SK-N-SH (cell line): ENCODE data around the gene DNAJC5. TPM values are rescaled to one million over a fixed set of nuclear protein-coding genes. Genes with fewer than 3 reads are reported as not detected.

ENCODE experiments used
- CTCF ChIA-PET: fragments of 300-600, 350-600 bp; formaldehyde crosslinking; extraction: SDS; loops from one replicate; lab custom pipeline; 2021; lab: Yijun Ruan, JAX
- POLR2A ChIA-PET: fragments of 350-600 bp; sonication (Branson Sonifier 250); formaldehyde crosslinking; extraction: SDS; loops from one replicate; lab custom pipeline; 2020; ENCODE audit warnings: antibody characterized with exemption, inconsistent platforms; lab: Yijun Ruan, JAX
- DNase-seq: peaks from one replicate; pipeline ENCODE4 v3.0.0; 2012
- H2AFZ ChIP-seq: fragments of 200-600 bp; sonication (generic); 2 replicates; pipeline ENCODE4 v1.8.1; 2016; ENCODE audit warnings: antibody characterized with exemption, mild to moderate bottlenecking, low read depth
- H3F3A ChIP-seq: fragments of 200-600 bp; sonication (generic); replicated peaks from 2 replicates; pipeline ENCODE3; 2016; ENCODE audit warnings: antibody characterized with exemption, mild to moderate bottlenecking; ENCODE audit not compliant: insufficient read depth
- H3K27ac ChIP-seq, 2 experiments: fragments of 200-500 bp in 1 of 2; fragments of 200-600 bp in 1 of 2; sonication (Bioruptor generic) in 1 of 2; sonication (generic), shearing (Covaris generic) in 1 of 2; 2 replicates each; pipeline versions ENCODE4 v1.5.1 to v1.6.1; 2014 to 2016; ENCODE audit warnings: low read depth in 2 of 2, inconsistent platforms in 1 of 2, low read length in 1 of 2, mild to moderate bottlenecking in 1 of 2, mixed read lengths in 1 of 2
- H3K27me3 ChIP-seq: fragments of 200-600 bp; sonication (generic), shearing (Covaris generic); 2 replicates; pipeline ENCODE4 v1.6.1; 2016; ENCODE audit warnings: mixed run types; ENCODE audit not compliant: insufficient read depth
- H3K36me3 ChIP-seq, 2 experiments: fragments of 200-500 bp in 1 of 2; fragments of 200-600 bp in 1 of 2; sonication (Bioruptor generic) in 1 of 2; sonication (generic) in 1 of 2; replicated peaks in 1 of 2; 2 replicates each; pipeline versions ENCODE3 to v1.5.1; 2014 to 2016; ENCODE audit warnings: low read length in 1 of 2, mild to moderate bottlenecking in 1 of 2; ENCODE audit not compliant: insufficient read depth in 2 of 2, control insufficient read depth in 1 of 2
- H3K4me1 ChIP-seq, 2 experiments: fragments of 200-500 bp in 1 of 2; fragments of 200-600 bp in 1 of 2; sonication (Bioruptor generic) in 1 of 2; sonication (generic), shearing (Covaris generic) in 1 of 2; 2 replicates each; pipeline versions ENCODE4 v1.5.1 to v1.6.1; 2014 to 2016; ENCODE audit warnings: low read depth in 1 of 2, low read length in 1 of 2, mixed run types in 1 of 2; ENCODE audit not compliant: insufficient read depth in 2 of 2, control insufficient read depth in 1 of 2
- H3K4me2 ChIP-seq: fragments of 200-600 bp; sonication (generic), shearing (Covaris generic); 2 replicates; pipeline ENCODE4 v1.6.1; 2017; ENCODE audit warnings: mixed run types
- H3K4me3 ChIP-seq, 2 experiments: fragments of 200-500 bp in 1 of 2; fragments of 200-600 bp in 1 of 2; sonication (Bioruptor generic) in 1 of 2; sonication (generic), shearing (Covaris generic) in 1 of 2; 2 replicates each; pipeline versions ENCODE4 v1.5.1 to v1.8.1; 2014 to 2016; ENCODE audit warnings: low read depth in 2 of 2, inconsistent platforms in 1 of 2, low read length in 1 of 2, mild to moderate bottlenecking in 1 of 2, mixed read lengths in 1 of 2, moderate library complexity in 1 of 2
- H3K79me2 ChIP-seq: fragments of 200-600 bp; sonication (generic); 2 replicates; pipeline ENCODE4 v1.8.1; 2017; ENCODE audit warnings: mild to moderate bottlenecking; ENCODE audit not compliant: insufficient read depth
- H3K9ac ChIP-seq: fragments of 200-600 bp; sonication (generic); 2 replicates; pipeline ENCODE4 v1.6.1; 2017; ENCODE audit warnings: mixed run types
- H3K9me2 ChIP-seq: fragments of 200-600 bp; sonication (generic); 2 replicates; pipeline ENCODE4 v1.6.1; 2017; ENCODE audit warnings: mixed run types
- H3K9me3 ChIP-seq: fragments of 200-600 bp; sonication (generic); 2 replicates; pipeline ENCODE4 v1.6.1; 2017; ENCODE audit warnings: mixed run types, mild to moderate bottlenecking, moderate library complexity
- H4K20me1 ChIP-seq: fragments of 200-600 bp; sonication (generic); 2 replicates; pipeline ENCODE4 v1.6.1; 2017; ENCODE audit warnings: mild to moderate bottlenecking, mixed run types; ENCODE audit not compliant: insufficient read depth
- EP300 ChIP-seq, 2 experiments: IDR thresholded peaks; 2 replicates each; pipeline versions ENCODE4 v1.4.0 to v1.6.1; 2012; ENCODE audit warnings: borderline replicate concordance in 1 of 2, low read depth in 1 of 2, low read length in 1 of 2
- EZH2phosphoT487 ChIP-seq: fragments of 200-600 bp; sonication (generic); IDR thresholded peaks from 2 replicates; pipeline ENCODE4 v1.6.1; 2017; ENCODE audit warnings: low read depth, mixed run types, mild to moderate bottlenecking, antibody characterized with exemption, moderate library complexity, borderline replicate concordance
- GABPA ChIP-seq: IDR thresholded peaks from 2 replicates; pipeline ENCODE4 v1.4.0; 2012; ENCODE audit warnings: low read depth, mild to moderate bottlenecking
- GATA2 ChIP-seq: sonication (generic); formaldehyde crosslinking; IDR thresholded peaks from 2 replicates; pipeline ENCODE4 v1.5.0; 2020; ENCODE audit warnings: mild to moderate bottlenecking, missing genetic modification reagents
- IRF3 ChIP-seq: fragments of 150-350 bp; IDR thresholded peaks from 2 replicates; pipeline ENCODE4 v1.6.1; 2016; ENCODE audit warnings: mild to moderate bottlenecking, low read depth, low read length
- JUND ChIP-seq: IDR thresholded peaks from 2 replicates; pipeline ENCODE4 v1.4.0; 2012
- MEF2A ChIP-seq: IDR thresholded peaks from 2 replicates; pipeline ENCODE4 v1.4.0; 2012; ENCODE audit warnings: low read depth, borderline replicate concordance
- RXRA ChIP-seq: IDR thresholded peaks from 2 replicates; pipeline ENCODE4 v1.4.0; 2012; ENCODE audit warnings: low read depth, mild to moderate bottlenecking, borderline replicate concordance
- SIN3A ChIP-seq: IDR thresholded peaks from 2 replicates; pipeline ENCODE4 v1.6.1; 2012; ENCODE audit warnings: low read depth, mild to moderate bottlenecking, low read length, moderate library complexity, borderline replicate concordance
- SMC3 ChIP-seq: IDR thresholded peaks from 2 replicates; pipeline ENCODE4 v1.6.1; 2012; ENCODE audit warnings: low read depth, low read length, improper control_type of control experiment
- USF1 ChIP-seq: IDR thresholded peaks from 2 replicates; pipeline ENCODE4 v1.4.0; 2012; ENCODE audit warnings: low read depth, borderline replicate concordance
- USF2 ChIP-seq: fragments of 150-350 bp; IDR thresholded peaks from 2 replicates; pipeline ENCODE4 v1.6.1; 2017; ENCODE audit warnings: antibody characterized with exemption, low read length, low read depth, borderline replicate concordance
- ZBTB33 ChIP-seq: IDR thresholded peaks from 2 replicates; pipeline ENCODE4 v1.4.0; 2012; ENCODE audit warnings: low read depth, borderline replicate concordance
- WGBS: methylation state at CpG from one replicate; pipeline ENCODE4 v1.1.6; 2017; ENCODE audit warnings: low lambda C conversion rate; 5-methylcytosine and 5-hydroxymethylcytosine counted together
- polyA plus RNA-seq, 3 experiments: library from polyadenylated mRNA; depleted of rRNA; stranded (reverse); fragments of >200 nt; gene quantifications; 2 replicates each; pipeline ENCODE4 v1.2.3, GENCODE V29; 2012

The DNAJC5 gene
- polyA plus RNA-seq, 1 of the 3 experiments (the other 2 are of a cell fraction), result 24.2 TPM

- Histone ChIP-seq H3K9ac (no peak overlapping the region), H3K9me2 (no peaks in the 10 kb centered on the region), H3K27me3 (no peaks in the 10 kb centered on the region), H3K79me2 (no peaks in the 10 kb centered on the region), H3K36me3 (peaks cover 0 to 62% of the 10 kb centered on the region in 2 experiments), H3F3A (peaks cover 5% of the 10 kb centered on the region), H3K9me3 (no peaks in the 10 kb centered on the region), H3K4me3 (no peak overlapping the region), H3K27ac (no peak overlapping the region), H2AFZ (no peak overlapping the region), H3K4me1 (peaks cover 0 to 9% of the 10 kb centered on the region in 2 experiments; a peak in 1 of 4 replicates), H3K4me2 (no peak overlapping the region), H4K20me1 (no peaks in the 10 kb centered on the region)
- CTCF ChIA-PET, result interaction anchor here (0.6 to 2.5 kb wide), 2 partner anchors 12 to 187 kb away, joined by 3 to 12 read pairs; no protein-coding TSS in a partner anchor
- 88% methylated on average over 15 of the region's 26 CpGs for WGBS
- TF ChIP-seq GABPA, result no peak
- TF ChIP-seq MEF2A, result no peak
- TF ChIP-seq GATA2 (CRISPR knock-in tag), result no peak
- TF ChIP-seq SMC3, result no peak
- TF ChIP-seq USF2, result no peak
- no peak for TF ChIP-seq JUND
- TF ChIP-seq IRF3, result no peak
- TF ChIP-seq USF1, result no peak
- no peak for TF ChIP-seq EZH2phosphoT487
- no peak for TF ChIP-seq SIN3A
- no peak for TF ChIP-seq ZBTB33
- no peak for TF ChIP-seq EP300 (IDR thresholded peaks at IDR 0.05; ENCODE audit: borderline replicate concordance in 1 of 2, low read depth in 1 of 2, low read length in 1 of 2)
- no peak for TF ChIP-seq RXRA
- DNase-seq, result no peak
- POLR2A ChIA-PET, result no interaction called here
Observed at GRCh38 chr20:63961664-63962425, 66.9 kb downstream of the DNAJC5 start.
